NCI-H1694 treated with DMSO at 0.1 percent for 48 hours (cell line): Measurements from ENCODE around the gene SPARC.
A peak's percentile ranks its signal among the peaks of the same experiment; 100 is the strongest.
"Not testable (repeated sequence)": the region's sequence is repeated elsewhere in the genome, so short reads cannot be mapped to it uniquely, and the experiment has no call there.

Experiments
- DNase-seq: peaks from one replicate; lab custom pipeline; 2025; lab: John Stamatoyannopoulos, UW

SPARC gene

GRCh38 chr5:151686674-151687407 lies at the start of gene SPARC:
Gene SPARC, minus strand, starts transcription at chr5:151686915. Its CDS starts 10,727 bp downstream, at chr5:151676188.
- DNase-seq, result peak; percentile 57

GRCh38 chr5:151735646-151736045 lies 48.9 kb upstream of the SPARC start:
- DNase-seq, result no peak

DNA sequence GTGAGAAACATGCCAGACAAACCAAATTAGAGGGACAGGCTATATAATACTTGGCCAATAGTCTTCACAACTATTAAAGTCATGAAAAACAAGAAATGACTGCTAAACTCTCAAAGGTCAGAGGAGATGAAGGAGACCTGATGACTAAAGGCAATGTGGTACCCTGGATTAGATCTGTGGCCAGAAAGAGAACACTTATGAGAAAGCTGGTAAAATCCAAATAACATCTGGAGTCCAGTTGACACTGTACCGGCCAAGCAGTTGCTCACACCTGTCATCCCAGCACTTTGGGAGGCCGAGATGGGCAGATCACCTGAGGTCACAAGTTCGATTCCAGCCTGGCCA lies 47.3 kb upstream of the SPARC start:
- no peak for DNase-seq

DNA sequence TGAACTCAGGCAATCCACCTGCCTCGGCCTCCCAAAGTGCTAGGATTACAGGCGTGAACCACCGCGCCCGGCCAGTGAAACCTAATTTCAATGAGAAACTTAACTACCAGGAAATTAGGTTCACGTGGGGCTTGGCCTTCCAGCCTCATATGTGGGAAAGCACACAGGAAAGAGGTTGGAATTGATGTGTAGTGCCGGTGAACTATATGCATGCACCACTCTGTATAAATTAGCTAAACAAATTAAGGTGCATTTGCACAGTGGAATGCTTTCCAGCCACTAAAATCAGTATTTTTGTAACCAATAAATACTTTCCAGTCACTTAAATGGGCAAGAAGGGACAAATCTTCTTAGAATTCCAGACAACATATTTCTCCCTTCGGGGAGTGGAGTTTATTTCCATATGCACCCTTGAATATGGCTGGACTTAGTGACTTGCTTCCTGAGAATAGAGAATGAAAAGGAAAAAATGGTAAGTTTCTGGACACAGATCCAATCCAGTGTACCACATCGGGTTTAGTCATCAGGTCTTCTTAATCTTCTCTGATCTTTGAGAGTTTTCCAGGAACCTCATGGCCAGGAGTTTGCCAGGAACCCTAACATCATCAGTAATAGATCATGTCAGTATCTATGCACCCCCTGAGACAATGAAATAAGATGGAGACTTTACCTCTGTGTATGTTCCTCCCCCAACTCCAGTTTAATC lies 46.8 kb upstream of the SPARC start:
- DNase-seq, result no peak

DNA sequence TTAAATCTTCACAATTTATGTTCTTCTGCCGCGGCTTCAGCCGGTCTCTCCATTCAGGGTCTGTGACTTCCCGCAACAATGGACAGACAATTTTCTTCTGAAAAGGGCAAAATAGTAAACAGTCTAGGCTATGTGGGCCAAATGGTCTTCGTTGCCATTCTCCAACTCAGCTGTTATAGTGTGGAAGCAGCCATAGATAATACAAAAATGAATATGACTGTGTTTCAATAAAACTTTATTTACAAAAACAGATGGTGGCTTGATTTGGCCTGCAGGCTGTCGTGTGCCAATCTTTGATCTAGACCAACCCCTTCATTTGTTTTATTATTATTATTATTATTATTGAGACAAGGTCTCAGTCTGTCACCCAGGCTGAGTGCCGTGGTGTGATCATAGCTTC lies 43.7 kb upstream of the SPARC start:
- no peak for DNase-seq

DNA sequence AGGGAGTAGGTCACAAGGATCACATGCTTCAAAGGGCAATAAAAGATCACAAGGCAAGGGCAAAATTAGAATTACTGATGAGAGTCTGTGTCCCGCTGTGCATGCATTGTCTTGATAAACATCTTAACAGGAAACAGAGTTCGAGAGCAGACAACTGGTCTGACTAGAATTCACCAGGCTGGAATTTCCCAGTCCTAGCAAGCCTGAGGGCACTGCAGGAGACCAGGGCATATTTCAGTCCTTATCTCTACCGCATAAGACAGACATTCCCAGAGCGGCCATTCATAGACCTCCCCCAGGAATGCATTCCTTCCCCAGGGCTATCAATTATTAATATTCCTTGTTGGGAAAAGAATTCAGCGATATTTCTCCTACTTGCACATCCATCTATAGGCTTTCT lies 42.9 kb upstream of the SPARC start:
- DNase-seq, result not testable (repeated sequence)

DNA sequence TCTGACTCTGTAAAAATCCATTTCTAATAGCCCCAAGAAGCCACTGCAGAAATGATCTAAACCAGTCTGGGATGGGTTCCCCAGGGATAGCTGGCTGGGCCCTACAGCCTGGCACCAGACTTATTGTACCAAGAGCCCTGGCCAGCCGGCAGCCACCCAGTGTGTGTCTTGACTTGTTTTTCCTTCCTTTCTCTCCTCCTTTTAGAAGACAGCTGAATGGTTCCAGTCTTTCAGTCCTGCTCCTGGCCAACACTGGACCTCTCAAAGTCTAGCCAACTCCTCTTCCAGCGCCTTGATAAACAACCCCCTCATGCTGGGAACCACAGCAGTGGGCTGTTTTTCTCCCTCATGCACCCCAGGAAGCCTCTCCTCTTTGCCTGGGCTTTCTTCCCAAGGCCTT lies 37.6 kb upstream of the SPARC start:
- DNase-seq, result no peak

- no peak for DNase-seq
Measured at GRCh38 chr5:151722546-151722945, 35.8 kb upstream of the SPARC start.

- DNase-seq, result no peak
Measured at GRCh38 chr5:151721812-151722391, 35.2 kb upstream of the SPARC start.

DNA sequence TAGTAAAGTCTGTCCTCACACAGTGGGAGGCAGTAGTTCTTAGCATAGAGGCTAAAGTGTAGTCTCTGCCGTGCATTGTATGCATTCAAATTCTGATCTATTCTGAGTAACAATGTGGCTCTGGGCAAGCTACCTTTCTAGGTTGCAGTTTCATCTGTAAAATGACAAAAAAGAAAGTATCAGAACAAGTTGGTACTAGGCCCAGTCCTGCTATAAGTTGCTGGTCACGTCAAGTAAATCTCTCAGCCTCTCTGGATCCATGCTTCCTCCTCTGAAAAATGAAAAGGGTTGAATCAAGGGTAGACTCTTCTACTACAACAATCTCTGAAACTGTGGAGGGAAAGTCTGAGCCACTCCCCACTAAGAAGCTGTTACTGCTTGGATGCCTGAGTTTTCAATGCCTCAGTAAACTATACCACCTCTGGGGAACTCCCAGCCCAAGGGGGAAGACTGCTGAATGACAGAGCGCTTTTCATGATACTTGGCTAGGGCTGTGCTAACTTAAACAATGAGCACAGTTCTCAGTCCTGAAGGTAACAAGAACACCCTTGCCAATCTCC lies 34.5 kb upstream of the SPARC start:
- DNase-seq, result no peak

DNA sequence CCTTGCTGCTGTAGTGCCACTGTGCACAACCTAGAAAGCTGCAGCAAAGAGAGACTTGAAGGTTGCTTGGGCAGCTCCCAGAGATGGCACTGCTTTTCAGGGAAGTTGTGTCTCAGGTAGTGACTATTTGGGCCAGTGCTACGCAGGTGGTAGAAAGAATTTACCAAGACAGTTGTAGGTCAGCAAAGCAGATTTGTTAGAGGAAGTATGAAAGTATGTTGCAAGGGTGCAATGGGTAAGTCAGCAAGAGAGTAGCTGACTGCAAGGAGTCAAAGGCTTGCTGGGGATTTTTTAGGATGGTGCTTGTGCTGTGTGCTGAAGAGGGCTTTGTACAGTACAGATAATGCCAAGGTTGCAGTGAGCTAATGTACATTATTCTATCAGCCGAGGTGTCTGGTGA lies 33.5 kb upstream of the SPARC start:
- no peak for DNase-seq

DNA sequence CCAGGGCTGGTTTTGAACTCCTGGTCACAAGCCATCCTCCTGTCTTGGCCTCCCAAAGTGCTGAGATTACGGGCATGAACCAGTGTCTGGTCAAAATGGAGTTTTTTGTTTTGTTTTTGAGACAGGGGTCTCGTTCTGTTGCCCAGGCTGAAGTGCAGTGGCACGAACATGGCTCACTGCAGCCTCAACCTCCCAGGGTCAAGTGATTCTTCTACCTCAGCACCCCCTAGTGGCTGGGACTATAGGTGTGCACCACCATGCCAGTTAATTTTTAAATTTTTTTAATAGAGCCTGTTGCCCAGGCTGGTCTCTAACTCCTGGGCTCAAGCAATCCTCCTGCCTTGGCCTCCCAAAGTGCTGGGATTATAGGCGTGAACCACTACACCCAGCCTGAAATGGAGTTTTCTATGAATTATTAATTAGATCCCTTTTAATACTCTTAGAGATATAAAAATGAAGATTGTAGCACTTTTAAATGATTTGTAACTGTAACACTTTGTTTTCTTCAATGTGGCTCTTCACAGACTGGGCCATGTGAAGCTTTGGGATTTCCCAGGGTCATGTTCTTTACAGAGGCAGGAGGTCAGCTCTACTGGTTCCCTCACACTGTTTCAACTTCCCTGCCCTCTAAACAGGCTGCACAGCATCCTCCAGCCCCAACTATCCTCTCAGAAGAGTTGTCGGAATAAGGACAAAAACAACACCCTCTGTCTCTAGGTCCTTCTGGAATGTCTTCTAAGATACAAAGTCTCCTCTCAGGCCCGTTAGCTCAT lies 32.7 kb upstream of the SPARC start:
- no peak for DNase-seq

DNA sequence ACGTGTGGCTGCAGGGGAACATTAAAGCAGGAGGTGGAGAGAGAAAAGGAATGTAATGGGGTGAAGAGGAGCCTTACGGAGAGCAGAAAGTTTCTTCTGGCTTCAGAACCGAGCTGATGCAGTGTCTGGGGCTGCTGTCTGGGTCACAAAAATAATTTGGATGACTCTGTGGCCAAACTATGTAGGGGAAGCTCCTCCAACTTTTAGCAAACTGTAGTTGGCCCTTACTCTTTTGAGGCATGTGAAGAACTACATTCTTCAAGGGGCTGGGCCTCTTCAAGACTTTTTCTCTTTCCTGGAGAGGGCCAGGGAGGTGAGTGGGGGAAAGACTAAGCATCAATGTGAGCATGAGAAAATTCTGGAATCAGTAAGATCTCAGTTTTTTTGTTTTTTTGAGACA lies 31.9 kb upstream of the SPARC start:
- no peak for DNase-seq

DNA sequence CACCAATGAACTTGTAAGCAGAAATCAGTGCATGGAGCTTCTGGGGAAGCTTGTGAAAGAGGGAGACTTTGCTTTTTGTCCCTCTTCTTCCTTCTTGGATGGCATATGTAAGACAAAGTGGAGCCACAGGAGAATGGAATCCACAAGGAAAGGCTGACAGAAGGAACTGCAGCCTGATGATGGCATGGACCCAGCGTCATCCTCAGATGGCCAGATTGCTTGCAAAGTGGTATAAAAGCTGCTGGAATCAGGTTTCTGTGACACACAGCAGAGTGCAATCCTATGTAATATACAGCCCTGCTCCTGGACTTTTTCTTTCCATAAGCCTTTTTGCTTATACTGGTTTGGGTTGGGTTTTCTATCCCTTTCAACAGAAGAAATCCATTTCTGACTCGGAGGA lies 31.4 kb upstream of the SPARC start:
- no peak for DNase-seq

GRCh38 chr5:151717416-151717815 lies 30.7 kb upstream of the SPARC start:
- no peak for DNase-seq

GRCh38 chr5:151709109-151709735 lies 22.5 kb upstream of the SPARC start:
- DNase-seq, result no peak

DNA sequence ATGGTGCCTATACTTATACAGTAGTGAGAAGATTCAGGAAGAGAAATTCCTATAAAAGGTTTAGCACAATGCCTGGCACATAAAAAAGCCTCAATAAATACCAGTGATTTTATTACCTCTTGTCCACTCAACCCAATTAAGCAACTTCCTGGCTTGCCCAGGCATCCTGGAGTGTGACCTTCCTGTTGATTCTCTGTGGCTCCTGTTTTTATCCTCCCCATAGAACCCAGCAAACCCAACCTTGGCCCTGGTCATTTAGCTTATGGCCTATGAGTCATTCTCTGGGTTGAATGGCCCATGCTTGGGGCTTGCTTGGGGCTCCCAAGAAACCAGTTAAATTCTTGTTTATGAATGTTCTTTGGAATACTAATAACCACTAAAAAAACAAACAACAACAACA lies 21.4 kb upstream of the SPARC start:
- DNase-seq, result no peak

DNA sequence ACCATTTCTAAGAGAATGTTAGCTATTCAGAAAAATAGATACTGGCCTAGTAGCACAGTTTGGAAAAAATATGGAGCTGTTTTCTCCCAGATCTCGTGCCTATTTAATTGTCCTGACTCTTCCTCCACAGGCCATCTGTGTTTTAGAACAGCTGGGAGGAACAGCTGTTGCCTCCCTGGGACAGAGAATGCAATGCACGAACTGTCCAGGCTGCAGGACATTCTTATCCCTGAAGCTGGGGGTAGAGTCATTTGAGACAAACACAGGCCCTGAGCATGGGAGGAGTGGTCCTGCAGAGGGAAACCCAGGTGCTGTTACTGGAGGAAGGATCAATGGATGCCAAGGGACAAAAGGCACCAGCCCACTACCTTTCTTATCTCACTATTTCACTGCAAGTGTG lies 20.9 kb upstream of the SPARC start:
- no peak for DNase-seq

DNA sequence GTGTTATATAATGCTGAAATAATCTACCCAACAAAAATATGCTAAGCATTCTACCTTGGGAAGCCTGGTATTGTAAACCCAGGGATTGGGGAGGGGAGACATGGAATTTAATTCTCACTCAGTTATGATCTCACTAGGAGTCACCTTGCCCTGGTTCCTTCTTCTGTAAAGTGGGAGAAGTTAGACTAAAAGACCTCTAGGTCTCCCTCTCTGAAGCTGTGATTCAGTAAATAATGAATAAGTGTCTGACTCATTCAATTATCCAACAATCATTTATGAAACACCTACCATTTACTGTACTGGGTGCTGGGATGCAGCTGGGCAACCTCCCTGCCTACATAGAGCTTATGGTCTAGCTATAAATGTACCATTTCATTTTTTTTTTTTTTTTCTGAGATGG lies 20.2 kb upstream of the SPARC start:
- DNase-seq, result no peak

DNA sequence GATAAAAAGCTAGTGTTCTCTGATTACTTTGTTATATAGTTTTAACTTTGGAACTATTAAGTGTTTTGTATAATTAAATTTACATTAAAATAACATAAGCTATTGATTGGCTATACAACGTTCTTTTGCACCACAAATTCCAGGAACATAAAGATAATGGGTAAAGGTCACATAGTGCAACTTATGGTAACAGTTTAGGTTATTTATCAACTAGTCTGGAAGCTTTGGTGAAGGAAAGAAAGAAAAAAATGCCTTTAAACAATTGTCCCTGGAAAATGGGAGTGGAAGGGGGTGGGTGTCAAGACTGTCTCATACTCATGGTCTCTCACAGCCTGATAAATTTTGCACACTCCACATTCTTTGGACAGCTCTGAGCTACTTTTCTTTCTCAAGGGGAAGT lies 17.1 kb upstream of the SPARC start:
- DNase-seq, result no peak

DNA sequence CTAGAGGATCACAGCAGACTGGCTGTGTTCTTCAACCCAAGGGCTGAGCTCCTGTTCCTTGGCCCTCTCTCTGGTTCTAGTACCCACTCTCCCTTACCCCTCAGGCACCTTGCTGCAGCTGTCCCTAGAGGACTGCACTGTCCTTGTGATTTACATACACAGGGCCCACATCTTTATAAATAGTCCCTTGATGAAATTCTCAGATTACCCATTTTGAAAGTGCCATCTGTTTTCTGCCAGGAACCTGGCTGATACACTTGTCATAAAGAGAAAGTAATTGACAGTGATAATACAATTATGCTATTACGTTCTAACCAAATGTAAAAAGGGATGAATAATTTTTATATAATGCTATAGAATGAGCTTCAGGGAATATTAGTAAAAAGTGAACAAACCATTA lies 16.5 kb upstream of the SPARC start:
- DNase-seq, result peak; percentile 58

- DNase-seq, result no peak
Measured at GRCh38 chr5:151700820-151701219, 14.1 kb upstream of the SPARC start.
